ENCODE results near the gene TLR8. TPM values are rescaled to one million over a fixed set of nuclear protein-coding genes. Genes with fewer than 3 reads are reported as not detected.

Gene TLR8
- total RNA-seq: 1 to 10 TPM; 5.2 to 6.6 TPM
- 10 to 100 TPM in 1 of 2 donors, under 1 TPM in 1; 0.91 to 27.1 TPM for polyA plus RNA-seq
- long read RNA-seq, donor 1: 0 reads
- long read RNA-seq, donor 2: 0 reads
- long read RNA-seq, donor 3, full-length matches to known transcripts: 1 of 1 reads
- long read RNA-seq, donor 3, partial matches to known transcripts: 0 of 1 reads
- long read RNA-seq, donor 3, other reads (novel, unspliced or antisense): 0 of 1 reads
- long read RNA-seq, donor 4: 0 reads
- long read RNA-seq, donor 5, partial matches to known transcripts: 0 of 1 reads
- long read RNA-seq, donor 5, other reads (novel, unspliced or antisense): 0 of 1 reads

DNA sequence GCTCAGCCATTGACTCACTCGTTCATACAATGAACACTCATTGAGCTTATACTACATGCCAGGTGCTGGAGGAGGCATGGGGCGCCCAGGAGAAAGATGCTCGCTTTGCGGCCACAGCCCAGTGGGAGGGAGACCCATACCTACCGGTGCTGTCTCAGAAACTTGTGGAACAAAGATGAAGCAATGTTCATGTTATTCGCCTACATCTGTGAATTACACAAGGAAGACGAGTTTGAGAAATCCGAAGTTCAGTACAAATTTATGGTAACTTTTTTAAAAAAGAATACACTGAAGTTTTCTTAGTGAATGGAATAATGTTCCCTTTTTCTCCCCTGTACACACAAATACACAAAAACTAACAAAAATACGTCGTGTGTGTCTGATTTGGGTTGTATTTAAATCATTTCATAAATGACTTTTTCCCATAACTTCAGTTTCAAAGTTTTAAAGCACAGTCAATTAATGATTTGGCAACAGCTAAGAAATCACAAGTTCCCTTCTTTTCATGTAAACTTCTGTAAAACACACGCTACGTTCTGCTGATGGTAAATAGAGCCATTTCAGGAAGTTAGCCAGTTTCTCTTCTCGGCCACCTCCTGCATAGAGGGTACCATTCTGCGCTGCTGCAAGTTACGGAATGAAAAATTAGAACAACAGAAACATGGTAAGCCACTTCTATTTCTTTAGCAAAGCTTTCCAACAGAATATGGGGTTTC lies at the start of gene TLR8:
Gene TLR8, plus strand, starts transcription at position 575 of the 716 bp plus-strand sequence. Its CDS starts 87 bp downstream, at position 662.
- TF ChIP-seq CTCF (IDR thresholded peaks at IDR 0.05; ENCODE audit: control extremely low read depth, extremely low read depth): no peak
- no peaks in the 10 kb centered on the region for H3K36me3 ChIP-seq (ENCODE audit: control insufficient read depth in 4 of 4, insufficient read depth in 4 of 4, low read length in 4 of 4)
- H3K9me3 ChIP-seq (ENCODE audit: control insufficient read depth in 4 of 4, insufficient read depth in 3 of 4, low read length in 3 of 4): no peaks in the 10 kb centered on the region
- H3K27me3 ChIP-seq (ENCODE audit: control insufficient read depth in 3 of 3, insufficient read depth in 3 of 3, low read length in 2 of 3): peaks cover 0 to 9% (median 5%) of the 10 kb centered on the region in 3 donors
- H3K9ac ChIP-seq (ENCODE audit: insufficient read depth in 1 of 2, low read length in 2 of 2): no peak within 1 kb of the TSS
- DNase-seq: peak in 2 of 3 donors; percentile 15 to 23
- no peaks in the 10 kb centered on the region for H3K4me1 ChIP-seq (ENCODE audit: control insufficient read depth in 5 of 5, insufficient read depth in 5 of 5, low read length in 5 of 5)
- no peak for ATAC-seq (ENCODE audit: insufficient read depth, low FRiP score)
- no peak within 1 kb of the TSS for H3K4me3 ChIP-seq
- WGBS, 2 donors: 40 to 72% methylated on average over 15 of the region's 15 CpGs
- no peak within 1 kb of the TSS for H3K27ac ChIP-seq (ENCODE audit: low read depth in 1 of 2, low read length in 1 of 2)

DNA sequence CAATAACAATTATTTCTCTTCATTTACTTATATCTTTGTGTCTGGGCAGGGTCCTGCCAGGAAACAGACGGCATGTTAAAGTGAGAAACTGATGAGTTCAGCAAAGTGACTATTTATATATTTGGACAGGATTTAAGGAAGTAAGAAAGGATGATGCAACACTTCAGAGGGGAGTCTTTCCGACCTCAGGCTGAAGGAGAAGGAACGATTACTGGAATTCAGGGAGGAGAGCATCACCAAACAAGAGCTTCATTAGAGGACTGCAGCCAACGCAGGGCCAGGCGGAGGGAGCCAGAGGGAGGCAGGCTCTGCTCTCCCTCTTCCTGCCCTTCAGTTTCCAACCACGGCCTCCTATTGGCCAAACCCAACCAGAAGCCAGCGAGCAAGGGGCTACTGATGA lies 41.1 kb upstream of the TLR8 start:
- ATAC-seq (ENCODE audit: insufficient read depth, low FRiP score) (no peak), DNase-seq (peak; percentile 44 to 81 (median 75))
- Histone ChIP-seq H3K9ac (ENCODE audit: insufficient read depth in 1 of 2, low read length in 2 of 2) (no peak overlapping the region), H3K27ac (ENCODE audit: low read depth in 1 of 2, low read length in 1 of 2) (no peak overlapping the region), H3K36me3 (ENCODE audit: control insufficient read depth in 4 of 4, insufficient read depth in 4 of 4, low read length in 4 of 4) (no peaks in the 10 kb centered on the region), H3K27me3 (ENCODE audit: control insufficient read depth in 3 of 3, insufficient read depth in 3 of 3, low read length in 2 of 3) (peaks cover 0 to 5% (median 0%) of the 10 kb centered on the region in 3 donors), H3K9me3 (ENCODE audit: control insufficient read depth in 4 of 4, insufficient read depth in 3 of 4, low read length in 3 of 4) (peaks cover 0 to 7% (median 0%) of the 10 kb centered on the region in 4 donors), H3K4me3 (no peak overlapping the region), H3K4me1 (ENCODE audit: control insufficient read depth in 5 of 5, insufficient read depth in 5 of 5, low read length in 5 of 5) (peaks cover 0 to 14% (median 1%) of the 10 kb centered on the region in 5 donors)
- TF ChIP-seq CTCF (IDR thresholded peaks at IDR 0.05; ENCODE audit: control extremely low read depth, extremely low read depth): no peak
- whole genome bisulfite sequencing, 2 donors: 35 to 52% methylated on average over 5 to 7 of the region's 7 CpGs

DNA sequence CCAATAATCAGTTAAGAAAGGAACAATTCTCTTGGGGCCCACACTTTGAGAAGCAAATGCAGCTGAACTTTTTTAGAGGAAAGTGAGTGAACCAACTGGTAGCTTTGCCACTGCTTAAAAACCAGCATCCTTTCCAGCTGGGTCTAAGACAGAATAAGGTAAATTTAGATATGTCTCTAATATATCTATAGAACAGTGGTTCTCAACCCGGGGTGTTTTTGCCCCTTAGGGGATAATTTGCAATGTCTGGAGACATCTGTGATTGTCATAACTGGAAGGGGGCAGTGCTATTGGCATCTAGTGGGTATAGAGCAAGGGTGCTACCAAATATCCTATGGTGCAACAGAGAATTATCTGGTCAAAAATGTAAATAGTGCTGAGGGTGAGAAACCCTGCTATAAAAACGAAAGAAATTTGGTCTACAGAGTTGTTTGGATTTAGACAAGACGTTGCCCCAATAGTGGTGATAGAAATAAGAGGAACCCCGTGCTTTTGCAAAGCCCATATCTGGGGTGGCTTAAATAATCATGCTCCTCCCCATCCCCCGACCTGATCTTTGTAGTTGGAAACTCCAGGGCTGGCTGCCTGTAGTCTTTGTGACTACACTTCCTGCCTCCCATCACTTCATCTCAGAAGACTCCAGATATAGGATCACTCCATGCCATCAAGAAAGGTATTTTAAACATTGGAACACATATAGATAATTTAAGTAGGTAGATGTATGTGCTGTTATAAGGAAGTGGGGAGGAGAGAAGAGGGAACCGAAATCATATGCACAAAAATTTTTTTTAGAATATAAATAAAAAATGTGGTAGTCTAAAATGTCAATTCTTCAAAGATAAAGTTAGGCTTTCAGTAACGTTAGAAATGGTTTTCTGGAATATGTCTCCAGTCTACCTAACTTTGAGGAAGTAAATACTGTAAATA lies 39.7 kb upstream of the TLR8 start, which contains the start of gene TLR7:
Gene TLR7, plus strand, starts transcription at position 622 of the 927 bp plus-strand sequence. CDS start 507 bp downstream, outside the sequence.
- DNase-seq (no peak), ATAC-seq (ENCODE audit: insufficient read depth, low FRiP score) (no peak)
- no peak within 1 kb of the TSS for H3K4me3 ChIP-seq
- H3K27ac ChIP-seq (ENCODE audit: low read depth in 1 of 2, low read length in 1 of 2): no peak within 1 kb of the TSS
- H3K4me1 ChIP-seq (ENCODE audit: control insufficient read depth in 5 of 5, insufficient read depth in 5 of 5, low read length in 5 of 5): peaks cover 0 to 17% (median 1%) of the 10 kb centered on the region in 5 donors
- H3K9me3 ChIP-seq (ENCODE audit: control insufficient read depth in 4 of 4, insufficient read depth in 3 of 4, low read length in 3 of 4): peaks cover 0 to 7% (median 0%) of the 10 kb centered on the region in 4 donors
- 40 to 65% methylated on average over 7 of the region's 7 CpGs for WGBS, 2 donors
- H3K36me3 ChIP-seq (ENCODE audit: control insufficient read depth in 4 of 4, insufficient read depth in 4 of 4, low read length in 4 of 4): no peaks in the 10 kb centered on the region
- H3K9ac ChIP-seq (ENCODE audit: insufficient read depth in 1 of 2, low read length in 2 of 2): no peak within 1 kb of the TSS
- peaks cover 0 to 5% (median 0%) of the 10 kb centered on the region in 3 donors for H3K27me3 ChIP-seq (ENCODE audit: control insufficient read depth in 3 of 3, insufficient read depth in 3 of 3, low read length in 2 of 3)
- TF ChIP-seq CTCF (IDR thresholded peaks at IDR 0.05; ENCODE audit: control extremely low read depth, extremely low read depth): no peak
